ENCODE measurements around the gene GFY.

DNA sequence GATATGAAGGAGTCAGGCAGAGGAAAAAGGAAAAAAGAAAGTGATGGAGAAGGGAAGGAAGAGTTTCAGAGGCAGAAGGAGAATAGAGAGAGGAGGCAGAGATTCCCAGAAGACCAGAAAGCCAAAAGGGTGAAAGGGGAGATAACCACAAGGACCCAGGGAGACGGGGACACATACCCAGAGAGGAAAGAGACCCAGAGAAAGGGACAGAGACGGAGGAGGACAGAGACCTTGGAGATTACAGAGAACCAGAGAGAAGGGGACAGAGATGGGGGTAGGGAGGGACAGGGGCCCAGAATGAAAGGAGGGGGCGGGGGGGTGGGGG lies 3.3 kb upstream of the GFY start:
- TF ChIP-seq, protein P1, sequence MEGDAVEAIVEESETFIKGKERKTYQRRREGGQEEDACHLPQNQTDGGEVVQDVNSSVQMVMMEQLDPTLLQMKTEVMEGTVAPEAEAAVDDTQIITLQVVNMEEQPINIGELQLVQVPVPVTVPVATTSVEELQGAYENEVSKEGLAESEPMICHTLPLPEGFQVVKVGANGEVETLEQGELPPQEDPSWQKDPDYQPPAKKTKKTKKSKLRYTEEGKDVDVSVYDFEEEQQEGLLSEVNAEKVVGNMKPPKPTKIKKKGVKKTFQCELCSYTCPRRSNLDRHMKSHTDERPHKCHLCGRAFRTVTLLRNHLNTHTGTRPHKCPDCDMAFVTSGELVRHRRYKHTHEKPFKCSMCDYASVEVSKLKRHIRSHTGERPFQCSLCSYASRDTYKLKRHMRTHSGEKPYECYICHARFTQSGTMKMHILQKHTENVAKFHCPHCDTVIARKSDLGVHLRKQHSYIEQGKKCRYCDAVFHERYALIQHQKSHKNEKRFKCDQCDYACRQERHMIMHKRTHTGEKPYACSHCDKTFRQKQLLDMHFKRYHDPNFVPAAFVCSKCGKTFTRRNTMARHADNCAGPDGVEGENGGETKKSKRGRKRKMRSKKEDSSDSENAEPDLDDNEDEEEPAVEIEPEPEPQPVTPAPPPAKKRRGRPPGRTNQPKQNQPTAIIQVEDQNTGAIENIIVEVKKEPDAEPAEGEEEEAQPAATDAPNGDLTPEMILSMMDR (IDR thresholded peaks at IDR 0.05; ENCODE audit: low read length), result no peak
- TF ChIP-seq EZH2 (IDR thresholded peaks at IDR 0.05; ENCODE audit: borderline replicate concordance, low read length), result no peak
